Measurements from ENCODE around the gene RBM17. TPM values are rescaled to one million over a fixed set of nuclear protein-coding genes. Genes with fewer than 3 reads are reported as not detected.

Gene RBM17
- total and polyA plus RNA-seq, 4 donors: 16.5 to 44.8 (median 34.1) TPM

GRCh38 chr10:6142644-6143043, 53.8 kb downstream of the RBM17 start (continued):
- TF ChIP-seq MAX (IDR thresholded peaks at IDR 0.05): no peak

- 71% methylated on average over 13 of the region's 13 CpGs for WGBS
- H3K27me3 ChIP-seq (ENCODE audit: control insufficient read depth in 4 of 4, insufficient read depth in 4 of 4, low read length in 3 of 4): no peaks in the 10 kb centered on the region
- TF ChIP-seq REST (IDR thresholded peaks at IDR 0.05) (no peak), FOXA2 (IDR thresholded peaks at IDR 0.05) (no peak), HNF4A (conservative IDR thresholded peaks at IDR 0.05) (no peak), JUND (IDR thresholded peaks at IDR 0.05) (no peak)
- H3K4me1 ChIP-seq (ENCODE audit: control insufficient read depth in 4 of 4, insufficient read depth in 4 of 4, low read length in 3 of 4): peaks cover 0 to 9% (median 6%) of the 10 kb centered on the region in 4 donors
- DNase-seq (ENCODE audit: low spot score): no peak
- H3K27ac ChIP-seq (ENCODE audit: low read depth in 1 of 2, low read length in 2 of 2): no peak overlapping the region
- H3K4me3 ChIP-seq (ENCODE audit: low read depth in 1 of 3, low read length in 3 of 3): no peak overlapping the region
- H3K36me3 ChIP-seq (ENCODE audit: control insufficient read depth in 4 of 4, insufficient read depth in 3 of 4, low read depth in 1 of 4, low read length in 3 of 4): no peaks in the 10 kb centered on the region
- H3K9me3 ChIP-seq (ENCODE audit: control insufficient read depth in 4 of 4, low read length in 3 of 4): no peaks in the 10 kb centered on the region
- no peak overlapping the region for H3K9ac ChIP-seq (ENCODE audit: low read depth in 1 of 2, low read length in 2 of 2)
Measured at GRCh38 chr10:6143181-6143580, 54.3 kb downstream of the RBM17 start.

GRCh38 chr10:6144406-6145165, 55.8 kb downstream of the RBM17 start:
- peak overlapping the region; percentile 60 to 84 for H3K9ac ChIP-seq (ENCODE audit: low read depth in 1 of 2, low read length in 2 of 2)
- H3K9me3 ChIP-seq (ENCODE audit: control insufficient read depth in 4 of 4, low read length in 3 of 4): no peaks in the 10 kb centered on the region
- no peaks in the 10 kb centered on the region for H3K36me3 ChIP-seq (ENCODE audit: control insufficient read depth in 4 of 4, insufficient read depth in 3 of 4, low read depth in 1 of 4, low read length in 3 of 4)
- under 1% methylated on average over 81 of the region's 81 CpGs for WGBS
- H3K27me3 ChIP-seq (ENCODE audit: control insufficient read depth in 4 of 4, insufficient read depth in 4 of 4, low read length in 3 of 4): no peaks in the 10 kb centered on the region
- peak; percentile 72 for DNase-seq (ENCODE audit: low spot score)
- peak overlapping the region; percentile 65 to 83 (median 76) for H3K4me3 ChIP-seq (ENCODE audit: low read depth in 1 of 3, low read length in 3 of 3)
- H3K4me1 ChIP-seq (ENCODE audit: control insufficient read depth in 4 of 4, insufficient read depth in 4 of 4, low read length in 3 of 4): peaks cover 0 to 9% (median 6%) of the 10 kb centered on the region in 4 donors
- TF ChIP-seq EGR1 (IDR thresholded peaks at IDR 0.05; ENCODE audit: low read depth in 2 of 2) (no peak), RAD21 (IDR thresholded peaks at IDR 0.05) (no peak), HNF4A (conservative IDR thresholded peaks at IDR 0.05) (no peak), ZBTB33 (IDR thresholded peaks at IDR 0.05) (no peak), FOXA1 (IDR thresholded peaks at IDR 0.05) (no peak), GABPA (IDR thresholded peaks at IDR 0.05 in 1 of 2, conservative IDR thresholded peaks at IDR 0.05 in 1 of 2) (no peak), SP1 (IDR thresholded peaks at IDR 0.05) (no peak), RXRA (IDR thresholded peaks at IDR 0.05) (no peak), TAF1 (conservative IDR thresholded peaks at IDR 0.05) (no peak), CTCF (IDR thresholded peaks at IDR 0.05; ENCODE audit: low read depth, low read length, missing input control) (no peak), ATF3 (IDR thresholded peaks at IDR 0.05) (no peak), REST (IDR thresholded peaks at IDR 0.05) (peak; percentile 6), YY1 (IDR thresholded peaks at IDR 0.05) (peak; percentile 21), JUND (IDR thresholded peaks at IDR 0.05) (no peak), FOXA2 (IDR thresholded peaks at IDR 0.05) (no peak), HNF4G (IDR thresholded peaks at IDR 0.05) (no peak), NR2F2 (IDR thresholded peaks at IDR 0.05) (no peak)
- peak overlapping the region; percentile 70 to 78 for H3K27ac ChIP-seq (ENCODE audit: low read depth in 1 of 2, low read length in 2 of 2)
